Glutamatergic neuron (in vitro differentiated cells): ENCODE results near the gene TMCO2. TPM values are rescaled to one million over a fixed set of nuclear protein-coding genes. Genes with fewer than 3 reads are reported as not detected.

ENCODE experiments used
- DNase-seq: peaks from one replicate; pipeline ENCODE4 v3.0.0; 2022
- H3K27ac Mint-ChIP-seq: one replicate; pipeline ENCODE4 v1.8.0; 2020; ENCODE audit warnings: mild to moderate bottlenecking, mixed read lengths, inconsistent platforms; ENCODE audit not compliant: unreplicated experiment
- H3K27me3 Mint-ChIP-seq: one replicate; pipeline ENCODE4 v1.8.0; 2020; ENCODE audit warnings: mild to moderate bottlenecking, moderate library complexity, mixed read lengths, inconsistent platforms; ENCODE audit not compliant: unreplicated experiment
- H3K36me3 Mint-ChIP-seq: one replicate; pipeline ENCODE4 v1.8.0; 2020; ENCODE audit warnings: mild to moderate bottlenecking, mixed read lengths, inconsistent platforms; ENCODE audit not compliant: unreplicated experiment
- H3K4me1 Mint-ChIP-seq: one replicate; pipeline ENCODE4 v1.8.0; 2020; ENCODE audit warnings: mild to moderate bottlenecking, low read depth, mixed read lengths, inconsistent platforms; ENCODE audit not compliant: unreplicated experiment
- H3K4me3 Mint-ChIP-seq: one replicate; pipeline ENCODE4 v1.8.0; 2020; ENCODE audit warnings: mild to moderate bottlenecking, mixed read lengths, inconsistent platforms; ENCODE audit not compliant: unreplicated experiment
- H3K9me3 Mint-ChIP-seq: one replicate; pipeline ENCODE4 v1.8.0; 2020; ENCODE audit warnings: mild to moderate bottlenecking, moderate library complexity, mixed read lengths, inconsistent platforms; ENCODE audit not compliant: unreplicated experiment
- total RNA-seq: library from RNA; stranded (reverse); fragmentation: NEBNext Ultra II Directional; extraction: Animal tissue kit (Norgen Biotek cat#: 25700); gene quantifications from one replicate; pipeline ENCODE4 v1.2.1, GENCODE V29; 2021; ENCODE audit not compliant: unreplicated experiment
- TF ChIP-seq, protein P1 (sequence below): fragments of 200-600 bp; sonication (generic); IDR thresholded peaks from one replicate; pipeline ENCODE4 v1.5.0; 2021; ENCODE audit not compliant: partially characterized antibody, unreplicated experiment

TMCO2 gene
- total RNA-seq, 1 donor from 2014 or later = not detected

- Mint-ChIP-seq H3K27ac (no peak overlapping the region), H3K9me3 (peaks cover 2% of the 10 kb centered on the region), H3K4me1 (no peaks in the 10 kb centered on the region), H3K27me3 (no peaks in the 10 kb centered on the region), H3K4me3 (no peak overlapping the region), H3K36me3 (no peaks in the 10 kb centered on the region)
- DNase-seq = no peak
- TF ChIP-seq, protein P1, sequence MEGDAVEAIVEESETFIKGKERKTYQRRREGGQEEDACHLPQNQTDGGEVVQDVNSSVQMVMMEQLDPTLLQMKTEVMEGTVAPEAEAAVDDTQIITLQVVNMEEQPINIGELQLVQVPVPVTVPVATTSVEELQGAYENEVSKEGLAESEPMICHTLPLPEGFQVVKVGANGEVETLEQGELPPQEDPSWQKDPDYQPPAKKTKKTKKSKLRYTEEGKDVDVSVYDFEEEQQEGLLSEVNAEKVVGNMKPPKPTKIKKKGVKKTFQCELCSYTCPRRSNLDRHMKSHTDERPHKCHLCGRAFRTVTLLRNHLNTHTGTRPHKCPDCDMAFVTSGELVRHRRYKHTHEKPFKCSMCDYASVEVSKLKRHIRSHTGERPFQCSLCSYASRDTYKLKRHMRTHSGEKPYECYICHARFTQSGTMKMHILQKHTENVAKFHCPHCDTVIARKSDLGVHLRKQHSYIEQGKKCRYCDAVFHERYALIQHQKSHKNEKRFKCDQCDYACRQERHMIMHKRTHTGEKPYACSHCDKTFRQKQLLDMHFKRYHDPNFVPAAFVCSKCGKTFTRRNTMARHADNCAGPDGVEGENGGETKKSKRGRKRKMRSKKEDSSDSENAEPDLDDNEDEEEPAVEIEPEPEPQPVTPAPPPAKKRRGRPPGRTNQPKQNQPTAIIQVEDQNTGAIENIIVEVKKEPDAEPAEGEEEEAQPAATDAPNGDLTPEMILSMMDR = no peak
Measured at GRCh38 chr1:40221977-40222772, 25.6 kb upstream of the TMCO2 start.

DNA sequence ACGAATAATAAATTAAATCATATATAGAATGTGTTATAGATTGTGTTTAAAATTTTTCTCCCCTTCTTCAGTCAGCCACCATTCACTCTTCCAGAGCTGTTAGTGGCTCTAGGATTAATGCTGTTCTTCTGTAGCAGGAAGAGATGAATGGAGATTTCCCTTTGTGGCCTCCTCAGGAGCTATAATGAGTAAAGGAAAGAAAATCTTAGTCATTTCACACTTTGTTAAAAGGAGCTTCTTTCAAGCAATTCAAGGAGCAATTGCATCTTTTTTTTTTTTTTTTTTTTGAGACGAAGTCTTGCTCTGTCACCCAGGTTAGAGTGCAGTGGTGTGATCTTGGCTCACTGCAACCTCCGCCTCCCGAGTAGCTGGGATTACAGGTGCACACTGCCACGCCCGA is 23.7 kb upstream of the TMCO2 start:
- DNase-seq = no peak
- Mint-ChIP-seq H3K4me3 (no peak overlapping the region), H3K27me3 (no peaks in the 10 kb centered on the region), H3K9me3 (peaks cover 2% of the 10 kb centered on the region), H3K36me3 (no peaks in the 10 kb centered on the region), H3K27ac (no peak overlapping the region), H3K4me1 (no peaks in the 10 kb centered on the region)
- TF ChIP-seq, protein P1 = no peak

DNA sequence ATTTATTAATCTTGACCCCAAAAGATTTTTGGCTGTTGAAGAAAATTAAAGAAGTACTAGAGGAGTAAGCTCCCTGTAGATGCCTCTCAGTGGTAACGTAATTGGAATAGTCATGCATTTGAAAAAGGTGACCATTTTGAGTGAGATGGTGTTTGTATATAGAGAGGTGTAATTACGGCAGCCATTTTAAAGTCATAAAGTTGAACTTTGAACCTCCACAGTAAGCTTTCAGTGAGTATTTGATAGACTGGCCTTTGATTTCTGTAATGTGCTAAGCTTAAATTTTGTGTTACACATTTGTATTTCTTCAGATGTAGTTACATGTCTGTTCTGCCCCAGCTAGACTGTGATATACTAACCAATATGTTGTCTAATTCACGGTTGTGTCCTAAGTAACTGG is 21.5 kb upstream of the TMCO2 start:
- TF ChIP-seq, protein P1 = no peak
- no peak overlapping the region for H3K4me3 Mint-ChIP-seq
- no peak for DNase-seq
- no peaks in the 10 kb centered on the region for H3K36me3 Mint-ChIP-seq
- H3K27ac Mint-ChIP-seq = no peak overlapping the region
- H3K27me3 Mint-ChIP-seq = no peaks in the 10 kb centered on the region
- no peaks in the 10 kb centered on the region for H3K9me3 Mint-ChIP-seq
- H3K4me1 Mint-ChIP-seq = no peaks in the 10 kb centered on the region

GRCh38 chr1:40232444-40232843 is 15.3 kb upstream of the TMCO2 start:
- H3K4me1 Mint-ChIP-seq = no peaks in the 10 kb centered on the region
- DNase-seq = no peak
- no peaks in the 10 kb centered on the region for H3K36me3 Mint-ChIP-seq
- no peak overlapping the region for H3K4me3 Mint-ChIP-seq
- TF ChIP-seq, protein P1 = no peak
- no peaks in the 10 kb centered on the region for H3K9me3 Mint-ChIP-seq
- no peaks in the 10 kb centered on the region for H3K27me3 Mint-ChIP-seq
- H3K27ac Mint-ChIP-seq = no peak overlapping the region

DNA sequence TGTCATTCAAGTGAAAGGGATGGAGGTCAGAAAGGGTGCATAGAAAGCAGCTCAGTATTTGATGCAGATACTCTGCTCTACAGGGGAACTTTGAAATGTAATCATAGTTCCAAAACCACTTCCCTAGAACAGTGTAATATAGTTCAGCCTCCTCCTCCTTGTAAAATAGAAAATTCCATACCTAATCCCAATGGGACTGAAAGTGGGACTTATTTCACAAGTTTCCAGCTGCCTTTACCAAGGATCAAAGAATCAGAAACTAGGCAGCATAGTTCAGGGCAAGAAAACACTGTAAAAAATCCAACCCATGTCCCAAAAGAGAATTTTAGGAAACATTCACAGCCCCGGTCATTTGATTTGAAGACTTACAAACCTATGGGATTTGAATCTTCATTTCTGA is 8.1 kb upstream of the TMCO2 start:
- H3K36me3 Mint-ChIP-seq = no peaks in the 10 kb centered on the region
- H3K4me1 Mint-ChIP-seq = no peaks in the 10 kb centered on the region
- peaks cover 2% of the 10 kb centered on the region for H3K27me3 Mint-ChIP-seq
- no peak overlapping the region for H3K27ac Mint-ChIP-seq
- H3K4me3 Mint-ChIP-seq = no peak overlapping the region
- TF ChIP-seq, protein P1 = no peak
- no peaks in the 10 kb centered on the region for H3K9me3 Mint-ChIP-seq
- no peak for DNase-seq
